Parathyroid adenoma (tissue), 2 donors: ENCODE measurements around the gene UNC13B.

Experiments
- H2AFZ ChIP-seq: fragments of 300-600 bp; sonication (generic); one replicate; pipeline ENCODE4 v1.7.0; 2017; ENCODE audit warnings: antibody characterized with exemption, mild to moderate bottlenecking
- H3K27ac ChIP-seq: fragments of 300-600 bp; sonication (generic); one replicate; pipeline ENCODE4 v1.7.0; 2017
- H3K27me3 ChIP-seq: fragments of 300-600 bp; sonication (generic); one replicate; pipeline ENCODE4 v1.7.0; 2017; ENCODE audit warnings: low read length; ENCODE audit not compliant: control insufficient read depth, insufficient read depth
- H3K36me3 ChIP-seq: fragments of 300-600 bp; sonication (generic); one replicate; pipeline ENCODE4 v1.7.0; 2017; ENCODE audit warnings: low read length; ENCODE audit not compliant: control insufficient read depth, insufficient read depth
- H3K4me1 ChIP-seq: fragments of 300-600 bp; sonication (generic); one replicate; pipeline ENCODE4 v1.7.0; 2017; ENCODE audit warnings: control low read depth
- H3K4me2 ChIP-seq: fragments of 300-600 bp; sonication (generic); one replicate; pipeline ENCODE4 v1.7.0; 2017; ENCODE audit warnings: low read length
- H3K4me3 ChIP-seq: fragments of 300-600 bp; sonication (generic); one replicate; pipeline ENCODE4 v1.7.0; 2017; ENCODE audit warnings: low read depth, low read length
- H3K79me2 ChIP-seq: fragments of 300-600 bp; sonication (generic); one replicate; pipeline ENCODE4 v1.7.0; 2017; ENCODE audit warnings: control low read depth
- H3K9ac ChIP-seq: fragments of 300-600 bp; sonication (generic); one replicate; pipeline ENCODE4 v1.7.0; 2017; ENCODE audit warnings: mild to moderate bottlenecking
- H3K9me3 ChIP-seq: fragments of 300-600 bp; sonication (generic); one replicate; pipeline ENCODE4 v1.7.0; 2017; ENCODE audit warnings: low read length; ENCODE audit not compliant: control insufficient read depth
- CTCF ChIP-seq: fragments of 300-600 bp; sonication (generic); IDR thresholded peaks from one replicate; pipeline ENCODE4 v1.7.0; 2017; ENCODE audit warnings: antibody characterized with exemption, mild to moderate bottlenecking
- donor health status: primary hyperparathyroidism.

The UNC13B gene

DNA sequence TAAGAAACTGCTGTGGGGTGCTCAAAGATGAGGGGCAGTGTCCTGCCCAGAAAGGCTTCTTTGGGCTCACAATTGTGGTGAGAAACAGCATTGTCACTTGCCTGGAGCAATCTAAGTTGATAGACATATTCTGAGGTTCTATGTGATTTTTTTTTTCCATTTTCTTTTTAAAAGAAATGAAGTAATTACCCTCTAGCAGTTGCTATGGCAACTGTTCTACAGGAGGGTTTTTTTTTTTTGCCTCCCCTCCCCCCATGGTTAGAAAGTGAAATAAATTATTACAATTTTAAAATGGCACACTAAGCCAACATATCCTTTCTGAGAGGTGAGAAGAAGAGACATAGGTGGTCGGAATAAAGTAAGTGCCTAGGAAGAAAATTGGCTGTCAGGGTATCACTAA, 127.0 kb downstream of the UNC13B start:
- H3K4me3 ChIP-seq, result no peak overlapping the region
- TF ChIP-seq CTCF, result no peak
- H3K4me2 ChIP-seq, result no peak overlapping the region
- H3K27me3 ChIP-seq, result no peaks in the 10 kb centered on the region
- no peaks in the 10 kb centered on the region for H3K9me3 ChIP-seq
- H3K9ac ChIP-seq, result no peak overlapping the region
- no peaks in the 10 kb centered on the region for H3K4me1 ChIP-seq
- H3K79me2 ChIP-seq, result no peaks in the 10 kb centered on the region
- H3K36me3 ChIP-seq, result no peaks in the 10 kb centered on the region
- H3K27ac ChIP-seq, result no peak overlapping the region
- no peak overlapping the region for H2AFZ ChIP-seq

- Histone ChIP-seq H3K79me2 (no peaks in the 10 kb centered on the region), H3K27me3 (no peaks in the 10 kb centered on the region), H3K9me3 (no peaks in the 10 kb centered on the region), H3K9ac (no peak overlapping the region), H2AFZ (no peak overlapping the region), H3K4me2 (no peak overlapping the region), H3K27ac (no peak overlapping the region), H3K4me3 (no peak overlapping the region), H3K4me1 (no peaks in the 10 kb centered on the region), H3K36me3 (no peaks in the 10 kb centered on the region)
- no peak for TF ChIP-seq CTCF
These were observed 131.7 kb downstream of the UNC13B start for GRCh38 chr9:35293376-35293964.

DNA sequence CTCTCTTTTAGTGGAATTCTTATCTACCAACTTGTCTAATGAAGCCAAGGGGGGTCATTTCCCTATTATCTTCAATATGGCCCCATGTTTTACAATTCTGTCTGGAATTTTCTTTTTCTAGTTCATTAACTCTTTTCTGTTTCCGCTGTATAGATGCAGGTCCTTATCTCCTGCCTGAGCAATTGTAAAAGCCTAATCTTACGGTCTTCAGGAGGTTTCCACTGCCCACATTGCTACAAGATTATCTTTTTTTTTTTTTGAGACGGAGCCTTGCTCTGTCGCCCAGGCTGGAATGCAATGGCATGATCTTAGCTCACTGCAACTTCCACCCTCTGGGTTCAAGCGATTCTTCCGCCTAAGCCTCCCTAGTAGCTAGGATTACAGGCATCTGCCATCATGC, 132.3 kb downstream of the UNC13B start:
- Histone ChIP-seq H3K9ac (no peak overlapping the region), H3K27ac (no peak overlapping the region), H3K4me3 (no peak overlapping the region), H3K4me1 (no peaks in the 10 kb centered on the region), H3K27me3 (no peaks in the 10 kb centered on the region), H3K4me2 (no peak overlapping the region), H3K9me3 (no peaks in the 10 kb centered on the region), H2AFZ (no peak overlapping the region), H3K36me3 (no peaks in the 10 kb centered on the region), H3K79me2 (no peaks in the 10 kb centered on the region)
- TF ChIP-seq CTCF, result no peak

DNA sequence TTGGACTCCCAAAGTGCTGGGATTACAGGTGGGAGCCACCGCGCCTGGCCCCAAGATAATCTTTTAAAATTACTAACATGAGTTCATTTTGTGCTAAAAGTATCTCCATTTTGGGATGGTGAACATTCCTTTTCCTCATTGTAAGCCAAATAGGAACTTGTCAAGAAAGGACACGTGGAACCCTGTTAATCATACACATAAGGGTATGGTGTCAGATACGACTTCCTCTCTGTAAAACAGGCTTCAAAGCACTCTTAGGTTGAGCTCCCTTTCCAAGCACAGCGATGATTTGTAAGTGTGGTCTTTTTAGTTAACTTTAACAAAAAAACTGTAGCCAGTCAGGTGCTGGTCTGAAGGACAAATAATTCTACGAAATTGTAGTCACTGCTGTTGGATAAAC, 132.7 kb downstream of the UNC13B start:
- H3K4me2 ChIP-seq, result no peak overlapping the region
- H3K36me3 ChIP-seq, result no peaks in the 10 kb centered on the region
- H2AFZ ChIP-seq, result no peak overlapping the region
- H3K27ac ChIP-seq, result no peak overlapping the region
- no peaks in the 10 kb centered on the region for H3K4me1 ChIP-seq
- H3K9ac ChIP-seq, result no peak overlapping the region
- no peak overlapping the region for H3K4me3 ChIP-seq
- no peaks in the 10 kb centered on the region for H3K9me3 ChIP-seq
- TF ChIP-seq CTCF, result no peak
- H3K79me2 ChIP-seq, result no peaks in the 10 kb centered on the region
- H3K27me3 ChIP-seq, result no peaks in the 10 kb centered on the region

- Histone ChIP-seq H3K9me3 (no peaks in the 10 kb centered on the region), H3K27ac (no peak overlapping the region), H3K4me2 (no peak overlapping the region), H3K27me3 (no peaks in the 10 kb centered on the region), H3K36me3 (no peaks in the 10 kb centered on the region), H3K9ac (no peak overlapping the region), H3K4me1 (no peaks in the 10 kb centered on the region), H2AFZ (no peak overlapping the region), H3K79me2 (no peaks in the 10 kb centered on the region), H3K4me3 (no peak overlapping the region)
- no peak for TF ChIP-seq CTCF
These were observed 133.7 kb downstream of the UNC13B start for GRCh38 chr9:35295369-35296036.
